Measurements from ENCODE around the gene KEAP1. TPM values are rescaled to one million over a fixed set of nuclear protein-coding genes. Genes with fewer than 3 reads are reported as not detected.

The KEAP1 gene
- 52.6 to 73.6 TPM (median 67.5 TPM) in 5 replicates for total RNA-seq (2022; extraction: Qiagen RNA extraction; ENCODE audit: low read depth)

DNA sequence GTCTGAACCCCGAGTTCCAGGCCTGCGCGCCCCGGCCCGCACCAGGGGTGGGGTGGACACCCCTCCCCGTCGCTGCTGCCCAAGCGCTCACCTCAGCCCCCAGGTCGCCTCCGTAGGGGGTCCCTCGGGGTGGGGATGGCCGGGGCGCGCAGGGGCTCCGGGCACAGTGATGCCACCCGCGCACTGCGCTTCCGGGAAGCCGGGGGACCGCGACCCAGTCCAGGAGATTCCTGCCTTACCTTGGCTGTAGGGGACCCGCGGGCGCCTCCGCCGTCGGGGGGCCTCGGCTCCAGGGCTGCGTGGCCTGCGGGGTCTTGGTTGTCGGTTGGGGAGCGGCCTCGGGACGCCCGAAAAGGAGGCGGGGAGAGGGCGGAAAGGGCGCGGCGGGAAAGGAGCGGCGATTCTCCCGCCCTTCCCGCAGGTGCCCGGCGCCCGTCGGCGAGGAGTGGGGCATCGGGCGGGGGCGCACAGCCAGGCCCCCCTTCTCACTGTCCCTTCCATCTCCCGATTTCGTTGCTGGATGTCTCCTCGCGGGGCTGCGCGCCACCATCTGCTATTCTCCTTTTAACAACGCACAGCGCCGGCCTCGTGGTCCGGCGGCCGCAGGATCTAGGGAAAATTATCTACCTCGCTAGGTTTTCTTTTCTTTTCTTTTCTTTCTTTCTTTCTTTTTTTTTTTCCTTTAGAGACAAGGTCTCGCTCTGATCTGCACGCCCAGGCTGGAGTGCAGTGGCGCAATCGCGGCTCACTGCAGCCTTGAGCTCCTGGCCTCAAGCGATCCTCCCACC, at the start of gene KEAP1:
Gene KEAP1, minus strand, starts transcription at position 355 of the 788 bp plus-strand sequence. CDS start 3,323 bp downstream, outside the sequence.

GRCh38 chr19:10543420-10544241, 40.5 kb upstream of the KEAP1 start, which contains the start of gene ATG4D:
ATG4D (plus strand) TSS chr19:10543904; CDS start chr19:10544091, 187 bp downstream.

DNA sequence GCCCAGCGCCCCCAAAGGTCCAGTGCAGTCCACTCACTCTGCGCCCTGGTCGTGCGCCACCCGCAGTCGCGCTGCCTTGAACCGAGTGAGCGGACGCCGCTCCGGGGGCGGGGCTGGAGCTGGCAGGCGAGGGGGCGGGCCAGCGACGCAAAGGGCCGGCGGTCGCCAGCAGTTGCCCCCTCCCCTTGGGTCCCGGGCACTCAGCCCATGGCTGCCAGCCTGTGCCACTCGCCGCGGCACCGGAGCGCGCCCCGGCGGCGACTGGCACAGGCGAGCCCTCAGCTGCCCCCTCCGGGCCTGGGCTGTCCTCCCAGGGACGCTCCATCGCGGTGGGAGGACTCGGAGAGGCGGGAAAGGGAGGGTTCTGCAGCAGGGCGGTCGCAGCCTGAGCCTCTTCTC, 14.2 kb upstream of the KEAP1 start, which contains the start of gene S1PR5:
Gene S1PR5, minus strand, starts transcription at position 87 of the 399 bp plus-strand sequence. CDS start 2,436 bp downstream, outside the sequence.

Other genes with a start within 250 kb of the KEAP1 start
- gene ICAM1, start 232.2 kb downstream of the KEAP1 start, total RNA-seq (2022; extraction: Qiagen RNA extraction; ENCODE audit: low read depth) = 3.4 to 7.4 TPM (median 4.9 TPM) in 5 replicates
- gene ICAM4, start 216.4 kb downstream of the KEAP1 start, total RNA-seq (2022; extraction: Qiagen RNA extraction; ENCODE audit: low read depth) = 0.10 to 0.20 TPM in 2 of 5 replicates, not detected in the others
- gene ICAM5, start 213.4 kb downstream of the KEAP1 start, total RNA-seq (2022; extraction: Qiagen RNA extraction; ENCODE audit: low read depth) = 0.52 to 0.84 TPM (median 0.61 TPM) in 5 replicates
- gene ZGLP1, start 193.5 kb downstream of the KEAP1 start, total RNA-seq (2022; extraction: Qiagen RNA extraction; ENCODE audit: low read depth) = 0.82 to 3.4 TPM (median 2.0 TPM) in 5 replicates
- 26.3 to 41.5 TPM (median 33.5 TPM) in 5 replicates for gene FDX2, start 187.3 kb downstream of the KEAP1 start, total RNA-seq (2022; extraction: Qiagen RNA extraction; ENCODE audit: low read depth)
- 21.6 to 31.6 TPM (median 29.0 TPM) in 5 replicates for gene RAVER1, start 169.8 kb downstream of the KEAP1 start, total RNA-seq (2022; extraction: Qiagen RNA extraction; ENCODE audit: low read depth)
- gene ICAM3, start 163.7 kb downstream of the KEAP1 start, total RNA-seq (2022; extraction: Qiagen RNA extraction; ENCODE audit: low read depth) = 5.2 to 10.3 TPM (median 10.0 TPM) in 5 replicates
- gene TYK2, start 122.8 kb downstream of the KEAP1 start, total RNA-seq (2022; extraction: Qiagen RNA extraction; ENCODE audit: low read depth) = 34.1 to 48.3 TPM (median 45.9 TPM) in 5 replicates
- gene CDC37, start 99.8 kb downstream of the KEAP1 start, total RNA-seq (2022; extraction: Qiagen RNA extraction; ENCODE audit: low read depth) = 159 to 206 TPM (median 185 TPM) in 5 replicates
- 3.7 to 5.2 TPM (median 5.1 TPM) in 5 replicates for gene PDE4A, start 82.8 kb downstream of the KEAP1 start, total RNA-seq (2022; extraction: Qiagen RNA extraction; ENCODE audit: low read depth)
- gene S1PR5, start 14.1 kb upstream of the KEAP1 start, total RNA-seq (2022; extraction: Qiagen RNA extraction; ENCODE audit: low read depth) = 1.7 to 2.6 TPM (median 2.3 TPM) in 5 replicates
- 15.1 to 22.5 TPM (median 22.1 TPM) in 5 replicates for gene ATG4D, start 40.5 kb upstream of the KEAP1 start, total RNA-seq (2022; extraction: Qiagen RNA extraction; ENCODE audit: low read depth)
- 18.1 to 19.8 TPM (median 18.6 TPM) in 5 replicates for gene KRI1, start 62.7 kb upstream of the KEAP1 start, total RNA-seq (2022; extraction: Qiagen RNA extraction; ENCODE audit: low read depth)
- gene CDKN2D, start 65.6 kb upstream of the KEAP1 start, total RNA-seq (2022; extraction: Qiagen RNA extraction; ENCODE audit: low read depth) = 4.4 to 6.6 TPM (median 4.8 TPM) in 5 replicates
- gene AP1M2, start 84.0 kb upstream of the KEAP1 start, total RNA-seq (2022; extraction: Qiagen RNA extraction; ENCODE audit: low read depth) = 26.7 to 47.6 TPM (median 40.6 TPM) in 5 replicates
- 5.6 to 7.9 TPM (median 6.6 TPM) in 5 replicates for gene SLC44A2, start 122.2 kb upstream of the KEAP1 start, total RNA-seq (2022; extraction: Qiagen RNA extraction; ENCODE audit: low read depth)
- gene ILF3, start 151.0 kb upstream of the KEAP1 start, total RNA-seq (2022; extraction: Qiagen RNA extraction; ENCODE audit: low read depth) = 159 to 173 TPM (median 167 TPM) in 5 replicates
- 29.9 to 37.3 TPM (median 34.7 TPM) in 5 replicates for gene QTRT1, start 198.1 kb upstream of the KEAP1 start, total RNA-seq (2022; extraction: Qiagen RNA extraction; ENCODE audit: low read depth)
- 51.4 to 60.0 TPM (median 52.3 TPM) in 5 replicates for gene DNM2, start 214.7 kb upstream of the KEAP1 start, total RNA-seq (2022; extraction: Qiagen RNA extraction; ENCODE audit: low read depth)

All from A549 treated with CpdA at 1 μM for 4 hours (cell line).